ENCODE data around the gene SLC39A11.
"Not testable (repeated sequence)": the region's sequence is repeated elsewhere in the genome, so short reads cannot be mapped to it uniquely, and the experiment has no call there.

The SLC39A11 gene

GRCh38 chr17:72901657-72902056 is 190.8 kb downstream of the SLC39A11 start:
- no peak for DNase-seq

GRCh38 chr17:72901083-72901482 is 191.4 kb downstream of the SLC39A11 start:
- no peak for DNase-seq

- no peak for DNase-seq
Observed at GRCh38 chr17:72900654-72900971, 191.9 kb downstream of the SLC39A11 start.

DNA sequence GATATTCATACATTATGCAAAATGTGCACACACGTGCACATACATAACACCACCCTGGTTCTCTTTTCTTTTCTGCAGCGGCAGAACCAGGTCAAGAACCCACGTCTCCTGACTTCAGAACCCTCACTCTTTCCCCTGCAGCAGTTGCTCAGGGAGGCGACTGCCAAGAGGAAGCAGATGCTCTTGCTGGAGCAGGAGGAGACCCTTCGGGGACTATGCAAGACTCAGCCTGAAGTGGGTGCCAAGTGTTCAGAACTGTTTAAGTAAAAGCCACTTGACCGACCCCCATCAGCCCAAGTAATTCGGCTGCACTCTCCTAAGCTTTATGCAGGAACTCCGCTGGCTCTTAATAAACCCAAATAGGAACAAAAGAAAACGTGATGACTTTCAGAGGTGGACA is 193.8 kb downstream of the SLC39A11 start:
- DNase-seq: no peak

- DNase-seq: not testable (repeated sequence)
Observed at GRCh38 chr17:72896288-72896687, 196.2 kb downstream of the SLC39A11 start.

GRCh38 chr17:72891627-72892026 is 200.9 kb downstream of the SLC39A11 start:
- DNase-seq: no peak

- DNase-seq: no peak
Observed at GRCh38 chr17:72890711-72891110, 201.8 kb downstream of the SLC39A11 start.

- DNase-seq: no peak
Observed at GRCh38 chr17:72887917-72888316, 204.6 kb downstream of the SLC39A11 start.

DNA sequence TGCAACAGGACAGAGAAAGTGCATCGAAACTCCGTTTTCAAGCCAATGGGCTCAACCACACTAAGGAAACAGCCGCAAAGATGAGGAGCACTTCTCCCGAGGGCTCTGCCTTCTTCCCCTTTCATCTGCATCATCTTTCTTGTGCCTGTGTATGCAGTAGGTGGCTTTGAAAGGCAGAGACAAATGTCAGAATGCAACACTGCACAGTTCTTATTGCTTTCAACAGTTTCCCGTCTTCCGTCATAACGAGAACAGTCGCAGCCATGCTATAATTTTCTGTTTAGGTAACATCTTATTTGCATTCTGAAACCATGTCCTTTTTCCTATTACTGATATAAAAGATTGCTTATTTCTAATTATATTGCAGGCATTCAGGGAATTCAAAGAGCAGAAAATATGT is 205.2 kb downstream of the SLC39A11 start:
- DNase-seq: no peak

DNA sequence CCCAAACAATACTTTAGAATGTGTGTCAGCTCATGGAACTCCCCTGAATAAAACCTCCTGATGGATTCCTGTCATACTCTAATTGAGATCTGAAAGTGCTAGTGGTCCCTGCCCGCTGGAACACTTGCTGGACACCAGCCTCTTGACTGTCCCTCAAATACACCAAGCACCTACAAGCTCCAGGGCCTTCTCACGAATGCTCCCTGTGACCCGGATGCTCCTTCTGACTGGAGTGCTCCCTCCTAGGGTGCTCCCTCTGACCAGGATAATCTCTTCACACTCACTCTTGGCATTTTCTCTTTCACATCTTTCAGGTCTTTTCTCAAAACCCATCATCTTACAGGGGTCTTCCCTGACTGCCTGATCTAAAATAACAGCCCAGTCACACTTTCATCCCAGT is 205.9 kb downstream of the SLC39A11 start:
- no peak for DNase-seq

GRCh38 chr17:72884066-72884465 is 208.4 kb downstream of the SLC39A11 start:
- DNase-seq: no peak

DNA sequence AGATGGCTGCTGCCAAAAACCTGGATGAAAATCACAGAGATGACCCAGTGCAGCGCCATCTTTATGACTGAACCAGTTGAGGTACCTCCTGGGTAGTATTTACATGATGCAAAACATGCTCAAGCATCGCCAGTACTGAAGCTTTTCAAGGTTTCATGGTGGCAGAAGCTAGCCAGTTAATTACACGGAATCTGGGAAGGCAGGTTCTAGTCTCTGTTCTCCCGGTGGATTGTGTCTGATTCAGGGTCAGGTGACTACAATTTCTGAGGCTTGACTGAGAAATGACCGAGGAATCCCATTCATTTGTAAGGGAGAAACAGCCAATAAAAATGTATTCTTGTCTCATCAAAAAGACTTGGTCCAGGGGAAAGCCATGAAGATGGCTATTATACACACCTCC is 209.1 kb downstream of the SLC39A11 start:
- no peak for DNase-seq

DNA sequence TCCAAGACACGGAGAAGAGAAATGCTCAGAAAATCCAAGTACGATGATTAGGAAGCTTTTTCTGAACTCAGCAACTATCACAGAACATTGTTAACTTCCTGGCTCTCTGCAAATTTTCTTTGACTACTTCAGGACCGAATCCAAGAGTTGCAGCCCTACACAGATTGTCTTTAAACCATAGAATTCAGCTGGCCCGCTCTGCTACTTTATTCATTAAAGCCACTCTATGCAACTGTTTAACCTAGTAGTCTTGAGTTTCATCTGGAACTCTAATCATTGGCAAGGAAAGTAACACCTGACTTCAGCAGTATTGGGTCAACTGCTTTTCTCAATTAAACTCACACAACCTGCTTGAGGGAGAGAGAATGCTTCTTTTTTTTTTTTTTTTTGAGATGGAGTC is 210.1 kb downstream of the SLC39A11 start:
- DNase-seq: no peak

GRCh38 chr17:72879877-72880276 is 212.6 kb downstream of the SLC39A11 start:
- DNase-seq: no peak

- no peak for DNase-seq
Observed at GRCh38 chr17:72878975-72879660, 213.4 kb downstream of the SLC39A11 start.

DNA sequence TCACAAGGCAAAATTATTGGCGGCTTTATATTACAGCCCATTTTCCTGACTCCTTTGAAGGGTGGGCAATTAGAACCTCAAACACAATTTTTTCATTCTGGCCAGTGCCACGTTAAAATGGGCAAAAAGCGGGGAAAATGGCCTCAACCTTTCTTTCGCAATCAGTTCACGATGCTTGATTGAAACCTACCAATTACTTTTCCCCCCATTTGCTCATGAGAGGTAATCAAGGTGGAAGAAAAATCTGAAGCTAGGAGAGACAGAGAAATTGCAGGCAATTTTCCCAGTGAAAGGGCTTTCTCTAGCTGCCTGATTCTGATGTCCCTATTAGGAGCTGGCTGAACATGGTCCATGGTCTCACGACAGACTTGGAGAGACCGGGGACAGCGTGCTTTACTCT is 215.1 kb downstream of the SLC39A11 start:
- no peak for DNase-seq

GRCh38 chr17:72876413-72876812 is 216.1 kb downstream of the SLC39A11 start:
- no peak for DNase-seq

DNA sequence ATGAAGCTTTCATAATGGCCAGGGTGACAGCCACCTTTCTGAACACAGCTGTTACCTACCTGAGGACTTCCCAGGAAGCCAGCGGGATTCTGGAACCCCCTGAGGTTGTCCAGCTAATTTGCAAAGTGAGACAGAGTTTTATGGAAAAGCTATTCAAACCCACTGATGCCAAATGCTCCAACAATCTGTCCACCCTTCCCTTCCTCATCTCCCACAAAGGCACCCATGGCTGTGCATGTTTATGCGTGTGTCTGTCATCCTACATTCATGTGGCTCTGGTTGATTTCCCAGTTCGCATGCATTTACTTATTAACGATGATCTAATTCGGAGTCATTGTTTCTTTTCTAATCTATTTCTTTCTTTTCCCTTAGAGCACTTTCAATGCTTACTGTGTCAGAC is 217.1 kb downstream of the SLC39A11 start:
- no peak for DNase-seq

DNA sequence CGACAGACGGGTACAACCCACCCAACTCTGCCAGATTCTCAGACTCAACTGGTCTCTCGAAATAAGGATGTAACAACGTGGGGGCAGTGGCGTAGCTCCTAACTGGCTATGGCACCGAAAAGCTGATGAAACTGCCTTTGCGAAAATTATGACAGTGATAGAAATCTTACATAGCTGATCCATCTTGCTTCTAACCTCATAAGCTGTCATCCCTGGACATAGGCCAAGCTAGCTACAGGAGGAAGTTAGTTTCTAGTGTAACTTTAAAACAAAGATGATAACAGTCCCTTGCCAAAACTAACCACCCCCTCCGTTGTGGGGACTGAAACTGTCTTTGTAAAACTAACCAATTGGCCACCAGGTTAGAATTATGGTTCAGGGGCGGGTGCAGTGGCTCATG is 220.1 kb downstream of the SLC39A11 start:
- no peak for DNase-seq

DNA sequence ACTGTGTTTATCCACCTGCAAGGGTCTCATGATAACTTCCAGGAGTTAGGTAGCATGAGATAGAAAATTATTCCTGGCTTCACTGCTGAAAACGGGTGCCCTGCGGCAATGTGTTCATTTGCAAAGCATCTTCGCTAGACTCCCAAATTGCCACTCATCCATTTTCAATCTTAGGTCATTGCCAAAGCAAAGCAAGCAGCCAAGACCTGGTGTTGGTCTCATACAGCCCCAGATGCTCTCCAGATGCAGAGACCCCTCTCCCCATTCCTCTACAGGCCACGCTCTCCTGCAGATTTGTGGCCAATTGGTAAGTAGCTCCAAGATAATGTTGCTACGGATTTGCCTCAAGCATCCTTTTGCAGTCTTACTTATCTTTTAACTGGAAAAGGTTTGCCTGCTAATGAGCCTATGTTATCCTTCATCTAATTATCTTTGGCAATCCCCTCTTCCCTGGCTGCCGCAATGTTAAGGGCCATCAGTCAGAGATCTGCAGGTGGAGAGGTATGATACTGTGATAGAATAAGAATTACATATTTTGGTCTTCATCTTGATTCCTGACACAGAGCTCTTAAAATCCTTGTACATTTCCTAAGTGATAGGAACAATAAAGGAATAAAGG is 222.0 kb downstream of the SLC39A11 start:
- no peak for DNase-seq

DNA sequence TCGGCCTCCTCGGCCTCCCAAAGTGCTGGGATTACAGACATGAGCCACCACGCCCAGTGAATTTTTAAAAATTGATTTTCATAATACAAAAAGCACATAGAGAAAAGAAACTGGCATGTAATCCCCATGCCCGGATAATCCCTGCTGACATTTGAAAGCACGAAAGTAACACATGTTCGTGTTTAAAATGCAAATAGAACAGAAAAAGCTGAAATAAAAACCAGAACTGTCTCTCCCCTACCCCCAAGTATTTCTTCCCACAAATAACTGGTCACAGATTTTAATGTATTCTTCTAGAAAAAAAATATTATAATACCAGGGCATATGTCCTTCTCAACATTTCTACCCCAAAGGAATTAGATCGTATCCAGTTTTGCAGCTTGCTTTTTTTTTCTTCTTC is 222.9 kb downstream of the SLC39A11 start:
- no peak for DNase-seq

DNA sequence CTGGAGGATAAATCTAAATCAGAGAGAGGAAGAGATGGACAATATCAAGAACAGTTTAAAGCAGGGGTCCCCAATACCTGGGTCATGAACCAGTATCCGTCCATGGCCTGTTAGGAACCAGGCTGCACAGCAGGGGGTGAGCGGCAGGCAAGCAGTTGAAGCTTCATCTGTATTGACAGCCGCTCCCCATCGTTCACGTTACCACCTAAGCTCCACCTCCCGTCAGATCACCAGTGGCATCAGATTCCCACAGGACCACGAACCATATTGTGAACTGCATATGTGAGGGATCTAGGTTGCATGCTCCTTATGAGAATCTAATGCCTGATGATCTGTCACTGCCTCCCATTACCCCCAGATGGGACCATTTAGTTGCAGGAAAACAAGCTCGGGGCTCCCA is 226.5 kb downstream of the SLC39A11 start:
- DNase-seq: no peak

- no peak for DNase-seq
Observed at GRCh38 chr17:72863526-72864211, 228.8 kb downstream of the SLC39A11 start.

DNA sequence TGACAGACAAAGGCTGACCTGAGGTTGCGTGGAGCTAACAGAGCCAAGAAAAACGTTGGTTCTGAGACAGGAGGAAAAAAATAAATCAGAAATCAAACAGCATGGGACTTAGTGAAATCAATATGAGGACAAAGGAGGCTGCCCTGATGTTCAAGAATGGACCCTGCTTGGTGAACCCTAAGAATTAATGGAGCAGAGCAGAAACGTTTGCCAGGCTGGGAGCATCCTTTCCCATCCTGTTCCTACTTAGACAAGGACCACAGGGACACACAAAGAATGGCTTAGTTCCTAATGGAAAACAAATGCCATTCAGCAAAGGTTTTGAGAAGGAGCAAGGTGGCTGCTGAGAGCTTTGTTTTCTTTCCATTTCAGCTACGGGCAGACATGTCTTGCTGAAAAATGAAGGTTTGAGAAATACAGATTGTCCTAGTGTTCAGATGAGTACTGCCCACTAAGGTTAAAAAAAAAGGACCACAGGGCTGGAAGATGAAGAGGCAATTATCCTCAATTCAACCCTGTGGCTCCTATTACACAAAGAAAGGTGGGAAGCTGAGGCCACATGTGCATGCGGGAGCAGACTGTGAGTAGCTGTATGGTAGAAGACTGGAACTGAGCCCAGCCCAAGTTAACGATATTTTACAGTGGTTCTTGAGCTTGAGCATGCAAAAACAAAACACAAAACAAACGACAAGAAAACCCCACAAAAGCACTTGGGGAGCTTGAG is 230.1 kb downstream of the SLC39A11 start:
- DNase-seq: no peak

Measured in stimulated activated CD4-positive, alpha-beta T cell treated with anti-CD3 and anti-CD28 coated beads, Interleukin-4, amount 100 ng/mL, for 4 hours (primary cell).